K562 (cell line): ENCODE measurements around the gene HOXB1. TPM values are rescaled to one million over a fixed set of nuclear protein-coding genes. Genes with fewer than 3 reads are reported as not detected.

Experiments used
- ATAC-seq: fragments of 200-7000 bp; cut with Tn5 transposase; 3 replicates; pipeline ENCODE4 v1.9.1; 2020; ENCODE audit warnings: moderate library complexity
- BruUV-seq: library from RNA; stranded (reverse); fragments of 400-500 nt; replicated peaks from 2 replicates; lab custom pipeline; 2021; lab: Mats Ljungman, UMichigan
- CTCF ChIA-PET: fragments of 300-600 bp; formaldehyde crosslinking; extraction: SDS; loops from one replicate; lab custom pipeline; 2021; ENCODE audit warnings: low intra/inter-chr PET ratio; lab: Yijun Ruan, JAX
- POLR2A ChIA-PET: fragments of 300-600, 350-650 bp; sonication (Branson Sonifier 250); formaldehyde crosslinking; extraction: SDS; loops from one replicate; lab custom pipeline; 2021; ENCODE audit warnings: antibody characterized with exemption, inconsistent platforms; lab: Yijun Ruan, JAX
- DNase-seq, 4 experiments: peaks; one replicate each; pipeline versions ENCODE4 v3.0.0 to v3.0.0-alpha.2; 2011 to 2018; ENCODE audit warnings: low spot score in 3 of 4, mixed read lengths in 3 of 4; ENCODE audit errors: extremely low read depth in 1 of 4
- FAIRE-seq: peaks from 2 replicates; lab custom pipeline; 2011; peaks lifted over from hg19 to GRCh38; lab: Jason Lieb, UNC
- H2AFZ ChIP-seq: 2 replicates; pipeline ENCODE4 v1.6.0; 2011; ENCODE audit warnings: low read depth, low read length, control low read depth, inconsistent platforms
- H3K27ac ChIP-seq: fragments of 200-600 bp; 3 replicates; pipeline ENCODE4 v1.8.0; 2011; ENCODE audit warnings: low read depth, mild to moderate bottlenecking, control low read depth, inconsistent platforms, low read length, moderate library complexity, mixed read lengths; ENCODE audit errors: extremely low read depth
- H3K27me3 ChIP-seq, 2 experiments: fragments of 300-600 bp in 1 of 2; 2 replicates in 1 of 2; 3 replicates in 1 of 2; pipeline versions ENCODE4 v1.6.0 to v1.8.0; 2011; ENCODE audit warnings: inconsistent platforms in 2 of 2, low read length in 2 of 2, mild to moderate bottlenecking in 1 of 2, mixed read lengths in 1 of 2, moderate library complexity in 1 of 2; ENCODE audit not compliant: control insufficient read depth in 2 of 2, insufficient read depth in 2 of 2
- H3K36me3 ChIP-seq: fragments of 300-600 bp; 3 replicates; pipeline ENCODE4 v1.8.0; 2011; ENCODE audit warnings: mild to moderate bottlenecking, low read length, inconsistent platforms; ENCODE audit not compliant: control insufficient read depth, insufficient read depth
- H3K4me1 ChIP-seq, 2 experiments: fragments of 200-600 bp in 1 of 2; replicated peaks in 1 of 2; 2 replicates in 1 of 2; 3 replicates in 1 of 2; pipeline versions ENCODE4 v1.5.1 to v1.8.0; 2011; ENCODE audit warnings: inconsistent platforms in 2 of 2, low read length in 2 of 2, mild to moderate bottlenecking in 1 of 2, mixed read lengths in 1 of 2, moderate library complexity in 1 of 2; ENCODE audit not compliant: control insufficient read depth in 2 of 2, insufficient read depth in 2 of 2
- H3K4me2 ChIP-seq: 2 replicates; pipeline ENCODE4 v1.6.1; 2011; ENCODE audit warnings: low read length, control low read depth, inconsistent platforms, mixed read lengths; ENCODE audit not compliant: insufficient read depth
- H3K4me3 ChIP-seq: fragments of 200-600 bp; sonication (generic), shearing (Covaris generic); 2 replicates; pipeline ENCODE4 v1.5.1; 2016; ENCODE audit warnings: control low read depth, inconsistent platforms
- H3K79me2 ChIP-seq: fragments of 200-600 bp; 3 replicates; pipeline ENCODE4 v1.8.0; 2011; ENCODE audit warnings: low read length, inconsistent platforms; ENCODE audit not compliant: control insufficient read depth, insufficient read depth
- H3K9ac ChIP-seq, 2 experiments: 2 replicates each; pipeline versions ENCODE4 v1.6.0 to v1.6.1; 2011; ENCODE audit warnings: low read depth in 2 of 2, low read length in 2 of 2, control low read depth in 1 of 2, inconsistent platforms in 1 of 2, mild to moderate bottlenecking in 1 of 2, mixed read lengths in 1 of 2; ENCODE audit not compliant: insufficient read depth in 1 of 2
- H3K9me1 ChIP-seq: one replicate; pipeline ENCODE4 v1.6.0; 2011; ENCODE audit warnings: inconsistent platforms, mild to moderate bottlenecking, low read length, moderate library complexity; ENCODE audit not compliant: control insufficient read depth, insufficient read depth
- H3K9me3 ChIP-seq: replicated peaks from 2 replicates; pipeline ENCODE4 v1.5.1; 2011; ENCODE audit warnings: low read depth, low read length, inconsistent platforms; ENCODE audit not compliant: control insufficient read depth, insufficient read depth
- H4K20me1 ChIP-seq: replicated peaks from 2 replicates; pipeline ENCODE4 v1.6.1; 2011; ENCODE audit warnings: low read length, inconsistent platforms, mixed read lengths; ENCODE audit not compliant: control insufficient read depth, insufficient read depth
- C11orf30 ChIP-seq: fragments of 450-650 bp; IDR thresholded peaks from 2 replicates; pipeline ENCODE4 v1.6.1; 2016; ENCODE audit warnings: low read depth, mild to moderate bottlenecking
- HDAC3 ChIP-seq: fragments of 450-650 bp; IDR thresholded peaks from 2 replicates; pipeline ENCODE4 v1.6.1; 2018; ENCODE audit warnings: borderline replicate concordance, mild to moderate bottlenecking, moderate library complexity; ENCODE audit not compliant: partially characterized antibody
- ILK ChIP-seq: fragments of 450-650 bp; IDR thresholded peaks from 2 replicates; pipeline ENCODE4 v1.6.1; 2016; ENCODE audit warnings: missing genetic modification characterization, low read depth, mild to moderate bottlenecking, missing compliant biosample characterization, moderate library complexity, borderline replicate concordance
- KLF10 ChIP-seq: fragments of 250-450 bp; sonication (Bioruptor Pico); IDR thresholded peaks from 2 replicates; pipeline ENCODE4 v1.6.1; 2021; ENCODE audit warnings: matching md5 sums
- MYC ChIP-seq, 2 experiments: fragments of 250-450 bp in 1 of 2; sonication (Bioruptor Pico) in 1 of 2; IDR thresholded peaks; 2 replicates each; pipeline versions ENCODE4 v1.5.1 to v1.6.1; 2012 to 2021; ENCODE audit warnings: low read depth in 2 of 2, borderline replicate concordance in 1 of 2, improper control_type of control experiment in 1 of 2, low read length in 1 of 2, mild to moderate bottlenecking in 1 of 2, moderate library complexity in 1 of 2
- PBX2 ChIP-seq, 2 experiments: IDR thresholded peaks in 1 of 2; conservative IDR thresholded peaks in 1 of 2; 2 replicates each; pipeline ENCODE4 v1.6.1; 2016; ENCODE audit warnings: low read depth in 2 of 2, mild to moderate bottlenecking in 1 of 2, missing compliant biosample characterization in 1 of 2, missing genetic modification characterization in 1 of 2, moderate library complexity in 1 of 2
- PCBP1 ChIP-seq: fragments of 200-400 bp; formaldehyde crosslinking; IDR thresholded peaks from 2 replicates; pipeline ENCODE4 v1.6.1; 2018; ENCODE audit warnings: mild to moderate bottlenecking, low read depth, low read length; ENCODE audit not compliant: poor library complexity, severe bottlenecking
- PKNOX1 ChIP-seq: fragments of 450-650 bp; IDR thresholded peaks from 2 replicates; pipeline ENCODE4 v1.6.1; 2016
- POLR2G ChIP-seq: fragments of 200-400 bp; formaldehyde crosslinking; IDR thresholded peaks from 2 replicates; pipeline ENCODE4 v1.6.1; 2017; ENCODE audit warnings: low read depth, mild to moderate bottlenecking, antibody characterized with exemption, low read length, moderate library complexity
- RBM25 ChIP-seq: fragments of 200-400 bp; formaldehyde crosslinking; IDR thresholded peaks from 2 replicates; pipeline ENCODE4 v1.6.1; 2018; ENCODE audit warnings: low read length, low read depth, moderate library complexity; ENCODE audit not compliant: severe bottlenecking
- SOX6 ChIP-seq: fragments of 450-650 bp; IDR thresholded peaks from 2 replicates; pipeline ENCODE4 v1.6.1; 2014; ENCODE audit warnings: mild to moderate bottlenecking
- TFE3 ChIP-seq: fragments of 450-650 bp; formaldehyde crosslinking; IDR thresholded peaks from 2 replicates; pipeline ENCODE4 v1.4.0; 2020; ENCODE audit warnings: mild to moderate bottlenecking, mixed read lengths
- ZNF316 ChIP-seq: fragments of 450-650 bp; IDR thresholded peaks from 2 replicates; pipeline ENCODE4 v1.6.1; 2016
- ZNF830 ChIP-seq: fragments of 250-450 bp; sonication (Bioruptor Pico); IDR thresholded peaks from 2 replicates; pipeline ENCODE4 v1.5.0; 2021; ENCODE audit warnings: mild to moderate bottlenecking
- WGBS: fragments of 100-300 bp; shearing (Covaris generic); methylation state at CpG from one replicate; pipeline ENCODE4 v1.1.6; 2016; ENCODE audit warnings: low coverage, mixed read lengths; ENCODE audit not compliant: insufficient coverage; ENCODE audit errors: missing lambda C conversion rate; 5-methylcytosine and 5-hydroxymethylcytosine counted together
- in situ Hi-C: fragments of 300-500 bp; cut with MboI; formaldehyde crosslinking; loops from 4 replicates; pipeline ENCODE4 v1.15.0; 2018; ENCODE audit warnings: inconsistent platforms, mixed read lengths
- intact Hi-C: fragments of 100-400 bp; cut with micrococcal nuclease; formaldehyde crosslinking; loops from 2 replicates; pipeline ENCODE4 v1.14.2; 2022
- polyA plus RNA-seq, 8 experiments: library from polyadenylated mRNA; depleted of rRNA in 4 of 8; stranded (reverse) in 5 of 8; unstranded in 3 of 8; fragments of >200 nt; fragmentation: Nextera tagmentation in 2 of 8; fragmentation: Illumina TruSeq in 1 of 8; extraction: Ambion mirVana in 2 of 8; extraction: Trizol in 1 of 8; gene quantifications; 2 replicates each; pipeline versions ENCODE4 v1.2.1 to v1.2.3, GENCODE V29; 2011 to 2014; ENCODE audit warnings: inconsistent platforms in 1 of 8, missing spikeins in 1 of 8
- total RNA-seq, 7 experiments: library from RNA; depleted of rRNA in 6 of 7; stranded (reverse); fragments of >200 nt in 6 of 7; fragmentation: Illumina TruSeq in 2 of 7; extraction: Trizol in 2 of 7; gene quantifications; 2 replicates each; pipeline versions ENCODE4 v1.2.1 to v1.2.3, GENCODE V29; 2011 to 2021; ENCODE audit warnings: low replicate concordance in 1 of 7

Gene HOXB1
- total and polyA plus RNA-seq, 9 of the 15 experiments (the other 6 are each of a cell fraction or from before 2014, with no cell fraction given): 0.04 TPM; not detected in 8

- TF ChIP-seq MYC (IDR thresholded peaks at IDR 0.05; ENCODE audit: low read depth, low read length): no peak
- no peak for TF ChIP-seq MYC (CRISPR knock-in tag; IDR thresholded peaks at IDR 0.05; ENCODE audit: borderline replicate concordance, low read depth)
- no peak for TF ChIP-seq PCBP1
- no peak for TF ChIP-seq RBM25
- no peak for TF ChIP-seq ZNF830 (CRISPR knock-in tag)
- TF ChIP-seq TFE3 (CRISPR knock-in tag): no peak
These were observed 38.4 kb upstream of the HOXB1 start (continued) for GRCh38 chr17:48569240-48569582.

- peaks cover 37 to 44% of the 10 kb centered on the region in 2 experiments for H3K4me1 ChIP-seq
- H3K27ac ChIP-seq: no peak overlapping the region
- intact Hi-C loops: no loop called here
- ChIA-PET CTCF (no interaction called here), POLR2A (interaction anchor here (0.5 to 3.9 kb wide), 4 partner anchors 11 to 1220 kb away, joined by 3 to 21 read pairs (median 4); no protein-coding TSS in a partner anchor)
- H4K20me1 ChIP-seq: no peaks in the 10 kb centered on the region; the same call in 1 of the 2 replicates
- peaks cover 77% of the 10 kb centered on the region for H3K79me2 ChIP-seq
- 0 out of 4 replicates have a peak overlapping the region, but pooled peaks of 1 of the 2 experiments have one; percentile 7 for H3K9ac ChIP-seq
- ATAC-seq (no peak), DNase-seq (no peak), FAIRE-seq (no peak)
- BruUV-seq: no TSS peak
- H3K27me3 ChIP-seq: no peaks in the 10 kb centered on the region
- in situ Hi-C loops: no loop called here
- WGBS: 91% methylated on average over 32 of the region's 33 CpGs
- no peak overlapping the region for H3K4me2 ChIP-seq
- no peak overlapping the region for H3K4me3 ChIP-seq
- no peaks in the 10 kb centered on the region for H3K9me1 ChIP-seq
- no peak overlapping the region for H2AFZ ChIP-seq
- H3K36me3 ChIP-seq: peaks cover 94% of the 10 kb centered on the region; the same call in 2 of the 3 replicates
- H3K9me3 ChIP-seq: no peaks in the 10 kb centered on the region
- TF ChIP-seq KLF10 (CRISPR knock-in tag): no peak
- no peak for TF ChIP-seq HDAC3
- no peak for TF ChIP-seq PBX2 (CRISPR knock-in tag; IDR thresholded peaks at IDR 0.05; ENCODE audit: low read depth)
- peak; percentile 48 for TF ChIP-seq PBX2 (tag; conservative IDR thresholded peaks at IDR 0.05; ENCODE audit: low read depth)
- no peak for TF ChIP-seq ILK (tag)
- TF ChIP-seq POLR2G: 0 out of 2 replicates have a peak, but pooled peaks have one; percentile 11
- TF ChIP-seq SOX6: no peak
- peak; percentile 89 for TF ChIP-seq ZNF316
- TF ChIP-seq PKNOX1: 0 out of 2 replicates have a peak, but pooled peaks have one; percentile 10
- TF ChIP-seq C11orf30: peak; percentile 72
These were observed 37.9 kb upstream of the HOXB1 start for GRCh38 chr17:48568499-48569239.
